Measurements from ENCODE around the gene EFCAB11. TPM values are rescaled to one million over a fixed set of nuclear protein-coding genes. Genes with fewer than 3 reads are reported as not detected.

The EFCAB11 gene
- polyA plus RNA-seq, 3 donors, result 2.0 to 4.3 (median 2.1) TPM

GRCh38 chr14:89933002-89933401, 21.5 kb downstream of the EFCAB11 start:
- Histone ChIP-seq H3K4me1 (ENCODE audit: control insufficient read depth in 1 of 2, insufficient read depth in 2 of 2, low read length in 2 of 2) (no peaks in the 10 kb centered on the region), H3K36me3 (replicated peaks in 1 of 2; ENCODE audit: control insufficient read depth in 1 of 2, insufficient read depth in 2 of 2, low read length in 2 of 2) (peaks cover 4 to 27% of the 10 kb centered on the region in 2 donors), H3K4me2 (replicated peaks; ENCODE audit: extremely low read depth, low read length, poor library complexity, severe bottlenecking) (no peak overlapping the region), H2AFZ (ENCODE audit: insufficient read depth, low read depth, low read length, poor library complexity, severe bottlenecking) (no peak overlapping the region), H3K9ac (ENCODE audit: insufficient read depth, low read length, poor library complexity, severe bottlenecking) (no peak overlapping the region), H3K9me3 (replicated peaks in 1 of 2; ENCODE audit: control insufficient read depth in 1 of 2, insufficient read depth in 1 of 2, low read length in 2 of 2) (no peaks in the 10 kb centered on the region), H3K27ac (ENCODE audit: low read depth in 1 of 2, low read length in 2 of 2) (no peak overlapping the region), H3K27me3 (ENCODE audit: control insufficient read depth in 2 of 2, insufficient read depth in 2 of 2, low read length in 2 of 2) (no peaks in the 10 kb centered on the region), H4K20me1 (ENCODE audit: insufficient read depth, low read length) (no peaks in the 10 kb centered on the region), H3K79me2 (ENCODE audit: insufficient read depth, low read length) (no peaks in the 10 kb centered on the region), H3K4me3 (replicated peaks in 1 of 3; ENCODE audit: low read depth in 2 of 3, low read length in 3 of 3) (no peak overlapping the region)
- H3K36me3 Mint-ChIP-seq, result peaks cover 17 to 19% of the 10 kb centered on the region in 2 donors
- no peaks in the 10 kb centered on the region for H3K9me3 Mint-ChIP-seq
- no peak for DNase-seq
- H3K4me3 Mint-ChIP-seq, result no peak overlapping the region
- H3K27me3 Mint-ChIP-seq (ENCODE audit: low read depth in 3 of 3), result peaks cover 0 to 2% (median 0%) of the 10 kb centered on the region in 3 donors
- no peak for TF ChIP-seq CTCF (IDR thresholded peaks at IDR 0.05)
- intact Hi-C loops (cut with micrococcal nuclease), result loop anchor here in 1 of 2 donors (10.0 kb wide), 1 partner anchor 302 kb away; no protein-coding TSS in a partner anchor
- H3K4me1 Mint-ChIP-seq, result no peaks in the 10 kb centered on the region
- no peak overlapping the region for H3K27ac Mint-ChIP-seq
- 100% methylated on average over 1 of the region's 6 CpGs for WGBS (ENCODE audit: insufficient coverage)

DNA sequence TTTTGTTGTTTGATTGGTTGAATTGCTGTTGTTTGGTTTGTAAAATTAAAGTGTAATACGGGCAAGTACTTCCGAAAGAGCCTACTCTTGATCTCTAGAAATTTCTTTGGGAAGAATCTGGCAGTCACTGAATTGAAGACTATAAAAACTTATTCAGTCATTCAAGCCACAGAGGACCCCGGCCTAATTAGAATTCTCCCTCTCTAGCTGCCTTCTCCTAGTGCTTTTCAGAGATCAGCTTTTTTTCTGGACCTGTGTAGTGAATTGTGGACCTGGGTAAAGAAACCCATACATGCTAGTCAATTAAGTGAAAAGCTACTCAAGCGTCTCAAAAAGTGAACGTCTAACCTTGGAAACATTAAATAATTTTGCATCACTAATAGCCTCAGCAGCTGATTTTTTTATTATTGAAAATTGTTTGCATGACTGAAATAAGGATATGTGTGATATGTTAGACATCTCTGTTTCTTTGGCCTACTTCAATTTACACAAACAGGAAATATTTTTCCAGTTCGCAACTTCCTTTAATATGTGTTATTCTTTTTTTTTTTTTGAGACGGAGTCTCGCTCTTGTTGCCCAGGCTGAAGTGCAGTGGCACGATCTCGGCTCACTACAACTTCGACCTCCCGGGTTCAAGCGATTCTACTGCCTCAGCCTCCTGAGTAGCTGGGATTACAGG, 27.2 kb downstream of the EFCAB11 start:
- TF ChIP-seq CTCF (IDR thresholded peaks at IDR 0.05), result no peak
- WGBS (ENCODE audit: insufficient coverage), result 92% methylated on average over 8 of the region's 13 CpGs
- no peak overlapping the region for H3K4me3 Mint-ChIP-seq
- no peak overlapping the region for H2AFZ ChIP-seq (ENCODE audit: insufficient read depth, low read depth, low read length, poor library complexity, severe bottlenecking)
- H3K36me3 ChIP-seq (replicated peaks in 1 of 2; ENCODE audit: control insufficient read depth in 1 of 2, insufficient read depth in 2 of 2, low read length in 2 of 2), result peaks cover 4 to 32% of the 10 kb centered on the region in 2 donors
- no peak overlapping the region for H3K27ac Mint-ChIP-seq
- H3K27me3 ChIP-seq (ENCODE audit: control insufficient read depth in 2 of 2, insufficient read depth in 2 of 2, low read length in 2 of 2), result no peaks in the 10 kb centered on the region
- H3K9me3 ChIP-seq (replicated peaks in 1 of 2; ENCODE audit: control insufficient read depth in 1 of 2, insufficient read depth in 1 of 2, low read length in 2 of 2), result no peaks in the 10 kb centered on the region
- intact Hi-C loops (cut with micrococcal nuclease), result no loop called here
- H3K9ac ChIP-seq (ENCODE audit: insufficient read depth, low read length, poor library complexity, severe bottlenecking), result no peak overlapping the region
- H4K20me1 ChIP-seq (ENCODE audit: insufficient read depth, low read length), result no peaks in the 10 kb centered on the region
- H3K4me2 ChIP-seq (replicated peaks; ENCODE audit: extremely low read depth, low read length, poor library complexity, severe bottlenecking), result no peak overlapping the region
- no peaks in the 10 kb centered on the region for H3K9me3 Mint-ChIP-seq
- no peak overlapping the region for H3K4me3 ChIP-seq (replicated peaks in 1 of 3; ENCODE audit: low read depth in 2 of 3, low read length in 3 of 3)
- H3K27me3 Mint-ChIP-seq (ENCODE audit: low read depth in 3 of 3), result peaks cover 0 to 2% (median 0%) of the 10 kb centered on the region in 3 donors
- H3K36me3 Mint-ChIP-seq, result peaks cover 22 to 35% of the 10 kb centered on the region in 2 donors
- no peaks in the 10 kb centered on the region for H3K79me2 ChIP-seq (ENCODE audit: insufficient read depth, low read length)
- H3K4me1 Mint-ChIP-seq, result no peaks in the 10 kb centered on the region
- H3K4me1 ChIP-seq (ENCODE audit: control insufficient read depth in 1 of 2, insufficient read depth in 2 of 2, low read length in 2 of 2), result no peaks in the 10 kb centered on the region
- H3K27ac ChIP-seq (ENCODE audit: low read depth in 1 of 2, low read length in 2 of 2), result no peak overlapping the region
- DNase-seq, result no peak
